ENCODE data around the gene TLE7. TPM values are rescaled to one million over a fixed set of nuclear protein-coding genes. Genes with fewer than 3 reads are reported as not detected.

TLE7 gene
- total and polyA plus RNA-seq, 2 of the 4 experiments (the other 2 are of a cell fraction), result not detected

GRCh38 chr16:71431176-71431575, 10.7 kb downstream of the TLE7 start:
- no peak overlapping the region for H2AFZ ChIP-seq (replicated peaks; ENCODE audit: low read length, poor library complexity)
- H2AK9ac ChIP-seq (replicated peaks; ENCODE audit: low read depth, low read length, poor library complexity), result no peak overlapping the region
- H3K9me1 ChIP-seq (ENCODE audit: insufficient read depth, low read length), result no peaks in the 10 kb centered on the region
- no peak overlapping the region for H3K4me3 ChIP-seq (ENCODE audit: insufficient read depth, low read depth, low read length)
- H3K14ac ChIP-seq (replicated peaks; ENCODE audit: low read depth, low read length), result no peak overlapping the region
- DNase-seq (no peak), ATAC-seq (ENCODE audit: low read depth) (no peak)
- no peaks in the 10 kb centered on the region for H3K36me3 ChIP-seq (ENCODE audit: control insufficient read depth, insufficient read depth, low read length)
- no peak overlapping the region for H2AK5ac ChIP-seq (ENCODE audit: low read depth, low read length)
- no peak overlapping the region for H3K56ac ChIP-seq (ENCODE audit: extremely low read depth, insufficient read depth, low read length)
- H4K91ac ChIP-seq (ENCODE audit: insufficient read depth, low read depth, low read length), result no peak overlapping the region
- H3K9ac ChIP-seq (ENCODE audit: low read depth, low read length), result no peak overlapping the region
- no peaks in the 10 kb centered on the region for H4K20me1 ChIP-seq (ENCODE audit: insufficient read depth, low read length)
- dilution Hi-C loops (cut with HindIII; ENCODE audit: low sequenced_read_pairs, unreplicated experiment) (no loop called here), intact Hi-C loops (cut with micrococcal nuclease) (no loop called here), in situ Hi-C loops (cut with MboI; ENCODE audit: low sequenced_read_pairs) (no loop called here)
- H3K18ac ChIP-seq (ENCODE audit: low read depth, low read length), result no peak overlapping the region
- H3K27me3 ChIP-seq (ENCODE audit: control insufficient read depth, insufficient read depth, low read length), result peaks cover 4% of the 10 kb centered on the region
- no peak overlapping the region for H3K4ac ChIP-seq (ENCODE audit: low read depth, low read length)
- H4K5ac ChIP-seq (ENCODE audit: low read depth, low read length), result no peak overlapping the region
- H2BK15ac ChIP-seq (ENCODE audit: low read depth, low read length), result no peak overlapping the region
- H4K8ac ChIP-seq (ENCODE audit: low read depth in 2 of 2, low read length in 2 of 2), result no peak overlapping the region
- no peak overlapping the region for H3K4me2 ChIP-seq (ENCODE audit: low read depth, low read length)
- ChIA-PET POLR2A (ENCODE audit: unreplicated experiment) (no interaction called here), CTCF (no interaction called here)
- no peak for TF ChIP-seq POLR2A (IDR thresholded peaks at IDR 0.05; ENCODE audit: low read depth, low read length)
- no peak for TF ChIP-seq RAD21 (IDR thresholded peaks at IDR 0.05; ENCODE audit: low read length)
- TF ChIP-seq RFX5 (IDR thresholded peaks at IDR 0.05; ENCODE audit: low read depth, low read length), result no peak
- TF ChIP-seq MXI1 (IDR thresholded peaks at IDR 0.05; ENCODE audit: borderline replicate concordance, low read depth, low read length), result no peak
- no peak for TF ChIP-seq RCOR1 (IDR thresholded peaks at IDR 0.05; ENCODE audit: insufficient replicate concordance, low read length)
- TF ChIP-seq CEBPB (IDR thresholded peaks at IDR 0.05; ENCODE audit: low read depth, low read length), result no peak
- TF ChIP-seq MAFK (IDR thresholded peaks at IDR 0.05; ENCODE audit: low read depth, low read length), result no peak
- TF ChIP-seq SMC3 (IDR thresholded peaks at IDR 0.05; ENCODE audit: low read depth, low read length), result no peak
- TF ChIP-seq CTCF (conservative IDR thresholded peaks at IDR 0.05; ENCODE audit: low read depth, low read length), result no peak
- no peak for TF ChIP-seq BHLHE40 (IDR thresholded peaks at IDR 0.05; ENCODE audit: low read depth, low read length)
- TF ChIP-seq ELK1 (IDR thresholded peaks at IDR 0.05; ENCODE audit: borderline replicate concordance, low read depth, low read length), result no peak
- TF ChIP-seq, protein P1, sequence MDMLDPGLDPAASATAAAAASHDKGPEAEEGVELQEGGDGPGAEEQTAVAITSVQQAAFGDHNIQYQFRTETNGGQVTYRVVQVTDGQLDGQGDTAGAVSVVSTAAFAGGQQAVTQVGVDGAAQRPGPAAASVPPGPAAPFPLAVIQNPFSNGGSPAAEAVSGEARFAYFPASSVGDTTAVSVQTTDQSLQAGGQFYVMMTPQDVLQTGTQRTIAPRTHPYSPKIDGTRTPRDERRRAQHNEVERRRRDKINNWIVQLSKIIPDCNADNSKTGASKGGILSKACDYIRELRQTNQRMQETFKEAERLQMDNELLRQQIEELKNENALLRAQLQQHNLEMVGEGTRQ (IDR thresholded peaks at IDR 0.05; ENCODE audit: low read depth, low read length), result no peak
- no peak for TF ChIP-seq MAZ (IDR thresholded peaks at IDR 0.05; ENCODE audit: borderline replicate concordance, low read depth, low read length)
- no peak for TF ChIP-seq CHD1 (IDR thresholded peaks at IDR 0.05; ENCODE audit: low read depth, low read length)
- no peak overlapping the region for H2BK120ac ChIP-seq (ENCODE audit: low read depth, low read length)
- no peak overlapping the region for H3K23ac ChIP-seq (ENCODE audit: low read depth, low read length)
- no peak overlapping the region for H2BK5ac ChIP-seq (ENCODE audit: low read depth, low read length, poor library complexity, severe bottlenecking)
- H3K79me1 ChIP-seq (ENCODE audit: low read depth in 1 of 2, low read length in 2 of 2), result no peaks in the 10 kb centered on the region
- no peak overlapping the region for H3K27ac ChIP-seq (ENCODE audit: insufficient read depth, low read length)
- no peaks in the 10 kb centered on the region for H3K4me1 ChIP-seq (ENCODE audit: control insufficient read depth, insufficient read depth, low read length)
- no peaks in the 10 kb centered on the region for H3K9me3 ChIP-seq (ENCODE audit: control insufficient read depth, insufficient read depth, low read length)
- H2BK20ac ChIP-seq (ENCODE audit: low read depth, low read length), result no peak overlapping the region
- WGBS, 2 experiments (ENCODE audit: extremely low coverage in 2 of 2, insufficient read length in 1 of 2), result no CpG with 5 or more reads among the region's 14 CpGs
- no TSS peak for BruUV-seq (replicated peaks)
